Vagina (tissue), 2 donors: Measurements from ENCODE around the gene PRSS57. TPM values are rescaled to one million over a fixed set of nuclear protein-coding genes. Genes with fewer than 3 reads are reported as not detected.

Experiments
- DNase-seq, 2 donors: peaks; one replicate each; pipeline ENCODE4 v3.0.0-alpha.2; 2017; ENCODE audit errors: extremely low spot score in 2 of 2
- H3K27ac ChIP-seq: fragments of 200-600 bp; sonication (generic); one replicate; pipeline ENCODE4 v1.5.1; 2019
- H3K27me3 ChIP-seq: fragments of 200-600 bp; sonication (generic); one replicate; pipeline ENCODE4 v1.5.1; 2019
- H3K36me3 ChIP-seq, 2 donors: fragments of 200-600 bp; sonication (generic); one replicate each; pipeline ENCODE4 v1.5.1; 2017 to 2019
- H3K4me1 ChIP-seq: fragments of 200-600 bp; sonication (generic); one replicate; pipeline ENCODE4 v1.5.1; 2019
- H3K4me3 ChIP-seq, 2 donors: fragments of 200-600 bp; sonication (generic); 1 replicate in 1 of 2; 2 replicates in 1 of 2; pipeline ENCODE4 v1.5.1; 2016 to 2019
- H3K9me3 ChIP-seq: fragments of 200-600 bp; sonication (generic); one replicate; pipeline ENCODE4 v1.5.1; 2019
- POLR2A ChIP-seq, 2 donors: fragments of 450-650 bp; IDR thresholded peaks; one replicate each; pipeline ENCODE4 v1.6.1; 2017; ENCODE audit warnings: antibody characterized with exemption in 2 of 2, mild to moderate bottlenecking in 2 of 2, moderate library complexity in 2 of 2
- POLR2AphosphoS5 ChIP-seq, 2 donors: sonication (generic); formaldehyde crosslinking; IDR thresholded peaks; one replicate each; pipeline ENCODE4 v1.9.0; 2017; ENCODE audit warnings: antibody characterized with exemption in 2 of 2, mild to moderate bottlenecking in 2 of 2, low read depth in 1 of 2; ENCODE audit not compliant: insufficient read depth in 1 of 2
- intact Hi-C: fragments of 100-400 bp; cut with DNase I; formaldehyde crosslinking; loops from one replicate; pipeline ENCODE4 v1.15.1; 2023
- total RNA-seq: library from RNA; depleted of rRNA; stranded (reverse); fragments of >200 nt; gene quantifications from one replicate; pipeline ENCODE4 v1.2.3, GENCODE V29; 2016
- TF ChIP-seq, protein P1 (sequence below), 3 experiments: fragments of 450-650 bp in 2 of 3; fragments of 200-600 bp in 1 of 3; sonication (generic) in 1 of 3; IDR thresholded peaks; one replicate each; pipeline ENCODE4 v1.5.1; 2017 to 2019; ENCODE audit warnings: antibody characterized with exemption in 3 of 3, mild to moderate bottlenecking in 2 of 3, moderate library complexity in 2 of 3

Gene PRSS57
- total RNA-seq, 1 donor from 2014 or later = not detected

DNA sequence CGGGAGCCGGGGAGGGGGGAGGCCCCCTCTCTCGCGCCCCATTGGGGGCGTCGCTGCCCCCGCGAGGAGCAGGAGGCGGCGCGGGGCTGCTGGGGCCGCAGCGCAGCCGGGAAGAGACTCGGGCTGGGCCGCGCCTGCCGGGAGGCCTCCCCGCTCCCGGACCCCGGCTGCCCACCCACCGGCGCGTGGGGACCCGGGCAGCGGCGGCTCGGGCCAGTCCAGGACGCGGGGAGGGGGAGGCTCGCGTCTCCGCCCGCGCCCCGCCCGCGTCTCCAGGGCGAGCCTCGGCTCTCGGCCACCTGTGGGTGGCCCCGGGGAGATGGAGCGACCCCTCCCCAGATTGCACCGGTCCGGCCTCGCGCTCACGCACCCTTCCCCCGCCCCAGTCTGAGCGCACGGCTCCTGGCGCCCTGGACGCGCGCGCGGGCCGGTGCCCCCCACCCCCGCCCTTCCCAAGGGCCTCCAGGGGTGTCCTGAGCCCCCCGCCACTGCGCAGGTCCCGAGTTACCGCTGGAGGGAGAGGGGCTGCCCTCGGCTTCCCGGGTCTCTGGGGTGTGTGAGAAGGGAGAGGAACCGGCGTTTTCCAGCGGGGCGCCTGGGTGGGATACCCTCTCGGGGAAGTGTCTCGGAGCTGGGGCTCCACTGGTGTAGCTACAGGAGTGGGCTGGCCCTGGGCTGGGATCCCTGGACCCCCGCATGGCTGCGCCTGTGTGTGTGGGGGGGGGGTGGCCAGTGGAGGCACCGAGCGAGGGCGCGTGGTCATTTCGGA lies 14.1 kb upstream of the PRSS57 start:
- intact Hi-C loops = no loop called here
- H3K36me3 ChIP-seq = no peaks in the 10 kb centered on the region
- peak overlapping the region; percentile 59 to 73 for H3K4me3 ChIP-seq
- TF ChIP-seq POLR2AphosphoS5 (IDR thresholded peaks at IDR 0.05; ENCODE audit: insufficient read depth in 1 of 2, low read depth in 1 of 2) = no peak
- TF ChIP-seq POLR2A (IDR thresholded peaks at IDR 0.05) = no peak
- TF ChIP-seq, protein P1, sequence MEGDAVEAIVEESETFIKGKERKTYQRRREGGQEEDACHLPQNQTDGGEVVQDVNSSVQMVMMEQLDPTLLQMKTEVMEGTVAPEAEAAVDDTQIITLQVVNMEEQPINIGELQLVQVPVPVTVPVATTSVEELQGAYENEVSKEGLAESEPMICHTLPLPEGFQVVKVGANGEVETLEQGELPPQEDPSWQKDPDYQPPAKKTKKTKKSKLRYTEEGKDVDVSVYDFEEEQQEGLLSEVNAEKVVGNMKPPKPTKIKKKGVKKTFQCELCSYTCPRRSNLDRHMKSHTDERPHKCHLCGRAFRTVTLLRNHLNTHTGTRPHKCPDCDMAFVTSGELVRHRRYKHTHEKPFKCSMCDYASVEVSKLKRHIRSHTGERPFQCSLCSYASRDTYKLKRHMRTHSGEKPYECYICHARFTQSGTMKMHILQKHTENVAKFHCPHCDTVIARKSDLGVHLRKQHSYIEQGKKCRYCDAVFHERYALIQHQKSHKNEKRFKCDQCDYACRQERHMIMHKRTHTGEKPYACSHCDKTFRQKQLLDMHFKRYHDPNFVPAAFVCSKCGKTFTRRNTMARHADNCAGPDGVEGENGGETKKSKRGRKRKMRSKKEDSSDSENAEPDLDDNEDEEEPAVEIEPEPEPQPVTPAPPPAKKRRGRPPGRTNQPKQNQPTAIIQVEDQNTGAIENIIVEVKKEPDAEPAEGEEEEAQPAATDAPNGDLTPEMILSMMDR (IDR thresholded peaks at IDR 0.05) = no peak
- no peak for DNase-seq
- H3K27ac ChIP-seq = peak overlapping the region; percentile 87
- peaks cover 32% of the 10 kb centered on the region for H3K4me1 ChIP-seq
- no peaks in the 10 kb centered on the region for H3K9me3 ChIP-seq
- H3K27me3 ChIP-seq = no peaks in the 10 kb centered on the region

DNA sequence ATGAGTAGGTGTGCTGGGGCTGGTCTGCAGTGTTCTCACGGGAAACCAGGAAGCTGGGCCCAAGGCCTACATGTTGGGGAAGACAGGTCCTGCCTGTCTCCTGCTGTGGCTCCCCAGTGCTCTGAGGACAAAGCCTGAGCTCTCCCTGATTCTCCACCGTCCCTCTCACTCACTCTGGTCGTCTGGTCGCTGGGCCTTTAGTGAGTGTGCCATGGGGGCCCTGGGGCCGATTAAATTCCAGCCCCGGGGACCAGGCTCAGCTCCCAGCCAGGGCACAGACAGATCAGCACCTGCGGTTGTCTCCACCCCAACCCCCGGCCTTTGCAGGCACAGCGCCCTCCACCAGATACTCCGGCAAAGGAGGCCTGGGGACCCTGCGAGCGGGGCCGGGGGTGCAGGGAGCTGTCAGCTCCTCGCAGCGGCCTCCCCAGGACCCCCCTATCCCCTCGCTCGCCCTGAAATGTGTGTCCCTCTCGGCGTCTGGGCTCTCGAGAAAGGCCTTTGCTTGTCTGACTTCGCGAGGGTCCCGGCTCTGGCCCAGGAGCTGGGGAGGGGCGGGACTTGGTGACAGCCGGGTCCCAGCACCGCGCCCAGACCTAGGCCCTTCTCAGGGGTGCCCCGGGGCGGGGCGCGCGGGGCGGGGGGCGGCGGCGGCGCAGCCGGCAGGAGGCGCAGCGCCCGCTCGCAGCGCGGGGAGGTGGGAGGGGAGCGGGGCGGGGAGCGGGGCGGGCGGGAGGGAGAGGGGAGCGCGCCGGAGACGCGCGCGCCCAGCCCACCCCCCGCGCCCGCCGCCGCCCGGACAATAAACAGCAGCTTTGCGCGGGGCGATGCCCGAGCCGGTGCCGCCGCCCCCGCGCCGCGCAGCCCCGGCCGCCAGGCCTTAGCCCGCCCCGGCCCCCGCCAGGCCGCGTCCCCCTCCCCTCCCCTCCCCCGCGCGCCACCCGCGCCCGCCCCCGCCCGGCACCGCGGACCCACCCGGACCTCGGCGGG lies 13.2 kb upstream of the PRSS57 start, which contains the start of gene PALM:
TSS of gene PALM (plus strand) at position 782 of the 990 bp plus-strand sequence. CDS start 212 bp downstream, outside the sequence.
- TF ChIP-seq POLR2AphosphoS5 (IDR thresholded peaks at IDR 0.05; ENCODE audit: insufficient read depth in 1 of 2, low read depth in 1 of 2) (no peak), POLR2A (IDR thresholded peaks at IDR 0.05) (no peak)
- TF ChIP-seq, protein P1 (IDR thresholded peaks at IDR 0.05) = no peak
- intact Hi-C loops = no loop called here
- no peak for DNase-seq
- Histone ChIP-seq H3K4me1 (peaks cover 41% of the 10 kb centered on the region), H3K27ac (peak within 1 kb of the TSS; percentile 88), H3K27me3 (no peaks in the 10 kb centered on the region), H3K9me3 (no peaks in the 10 kb centered on the region), H3K4me3 (peak within 1 kb of the TSS; percentile 59 to 73), H3K36me3 (no peaks in the 10 kb centered on the region)

DNA sequence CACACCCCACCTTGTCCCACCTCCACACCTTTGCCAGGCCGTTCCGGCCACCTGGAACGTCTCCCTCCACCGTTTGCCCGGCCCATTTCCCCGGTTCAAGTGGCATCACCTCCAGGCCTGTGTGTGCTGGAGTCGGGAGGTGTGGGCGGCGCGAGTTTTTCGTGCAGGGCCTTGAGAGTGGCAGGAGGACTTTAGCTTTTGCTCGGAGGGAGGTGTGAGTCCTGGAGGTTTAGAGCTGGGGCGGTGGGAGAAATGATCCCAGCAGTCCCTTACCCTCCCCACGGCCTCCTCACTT lies 9.1 kb upstream of the PRSS57 start:
- DNase-seq = no peak
- intact Hi-C loops = no loop called here
- no peak overlapping the region for H3K4me3 ChIP-seq
- no peak overlapping the region for H3K27ac ChIP-seq
- H3K9me3 ChIP-seq = no peaks in the 10 kb centered on the region
- no peaks in the 10 kb centered on the region for H3K27me3 ChIP-seq
- TF ChIP-seq POLR2A (IDR thresholded peaks at IDR 0.05) (no peak), POLR2AphosphoS5 (IDR thresholded peaks at IDR 0.05; ENCODE audit: insufficient read depth in 1 of 2, low read depth in 1 of 2) (no peak)
- TF ChIP-seq, protein P1 (IDR thresholded peaks at IDR 0.05) = no peak
- peaks cover 24% of the 10 kb centered on the region for H3K4me1 ChIP-seq
- no peaks in the 10 kb centered on the region for H3K36me3 ChIP-seq

DNA sequence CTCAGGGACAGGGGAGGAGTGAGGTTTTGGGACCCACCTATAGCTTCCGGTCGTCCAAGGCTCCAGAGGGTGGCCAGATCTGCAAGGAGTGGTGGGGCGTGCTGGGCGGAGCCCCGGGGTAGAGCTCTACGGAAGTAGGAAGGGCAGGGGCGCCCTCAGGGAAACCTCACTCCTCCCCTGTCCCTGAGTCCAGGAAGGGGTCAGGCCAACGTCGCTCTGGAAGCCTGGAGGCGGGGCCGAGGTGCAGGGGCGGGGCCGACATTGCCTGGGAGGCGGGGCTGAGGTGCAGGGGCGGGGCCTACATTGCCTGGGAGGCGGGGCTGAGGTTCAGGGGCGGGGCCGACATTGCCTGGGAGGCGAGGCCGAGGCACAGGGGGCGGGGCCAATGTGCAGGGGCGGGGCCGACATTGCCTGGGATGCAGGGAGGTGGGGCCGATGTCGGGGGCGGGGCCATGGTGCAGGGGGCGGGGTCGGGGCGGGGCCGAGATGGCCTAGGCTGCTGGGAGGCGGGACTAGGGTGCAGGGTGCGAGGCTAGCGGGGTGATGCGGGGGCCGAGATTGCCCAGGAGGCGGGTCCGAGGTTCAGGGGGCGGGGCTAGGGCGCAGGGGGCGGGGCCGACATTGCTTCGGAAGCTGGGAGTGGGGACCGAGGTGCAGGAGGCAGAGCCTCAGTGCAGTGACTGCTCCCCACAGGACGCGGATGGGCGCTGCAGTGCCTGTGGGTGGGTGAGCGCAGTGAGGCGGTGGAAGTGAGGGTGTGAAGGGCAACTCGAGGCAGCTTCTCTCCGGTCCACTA lies 8.6 kb upstream of the PRSS57 start:
- H3K4me3 ChIP-seq = peak overlapping the region; percentile 11 to 16
- peaks cover 22% of the 10 kb centered on the region for H3K4me1 ChIP-seq
- intact Hi-C loops = no loop called here
- no peaks in the 10 kb centered on the region for H3K36me3 ChIP-seq
- no peak overlapping the region for H3K27ac ChIP-seq
- TF ChIP-seq POLR2A (IDR thresholded peaks at IDR 0.05) (no peak), POLR2AphosphoS5 (IDR thresholded peaks at IDR 0.05; ENCODE audit: insufficient read depth in 1 of 2, low read depth in 1 of 2) (no peak)
- TF ChIP-seq, protein P1 (IDR thresholded peaks at IDR 0.05) = no peak
- DNase-seq = no peak
- no peaks in the 10 kb centered on the region for H3K9me3 ChIP-seq
- no peaks in the 10 kb centered on the region for H3K27me3 ChIP-seq
